Left ventricle myocardium superior (tissue), 1 donor: ENCODE results near the gene ADAM11. TPM values are rescaled to one million over a fixed set of nuclear protein-coding genes. Genes with fewer than 3 reads are reported as not detected.
A peak's percentile ranks its signal among the peaks of the same experiment; 100 is the strongest.
"Not testable (repeated sequence)": the region's sequence is repeated elsewhere in the genome, so short reads cannot be mapped to it uniquely, and the experiment has no call there.

Experiments used
- ATAC-seq: fragments of 200-7000 bp; cut with Tn5 transposase; one replicate; pipeline ENCODE4 v1.9.1; 2020; ENCODE audit warnings: mild to moderate bottlenecking, moderate library complexity
- DNase-seq: peaks from one replicate; pipeline ENCODE4 v3.0.0-alpha.2; 2020
- intact Hi-C: fragments of 100-400 bp; cut with micrococcal nuclease; formaldehyde crosslinking; loops from one replicate; pipeline ENCODE4 v1.11.0; 2022
- total RNA-seq: library from RNA; stranded (reverse); fragmentation: NEBNext Ultra II Directional; extraction: Animal tissue kit (Norgen Biotek cat#: 25700); gene quantifications from one replicate; pipeline ENCODE4 v1.2.1, GENCODE V29; 2021
- donor health status: DM: no; HTN: yes; CAD: no; lungs with severe emphysema.

ADAM11 gene
- total RNA-seq, 1 donor from 2014 or later = 27.2 TPM

DNA sequence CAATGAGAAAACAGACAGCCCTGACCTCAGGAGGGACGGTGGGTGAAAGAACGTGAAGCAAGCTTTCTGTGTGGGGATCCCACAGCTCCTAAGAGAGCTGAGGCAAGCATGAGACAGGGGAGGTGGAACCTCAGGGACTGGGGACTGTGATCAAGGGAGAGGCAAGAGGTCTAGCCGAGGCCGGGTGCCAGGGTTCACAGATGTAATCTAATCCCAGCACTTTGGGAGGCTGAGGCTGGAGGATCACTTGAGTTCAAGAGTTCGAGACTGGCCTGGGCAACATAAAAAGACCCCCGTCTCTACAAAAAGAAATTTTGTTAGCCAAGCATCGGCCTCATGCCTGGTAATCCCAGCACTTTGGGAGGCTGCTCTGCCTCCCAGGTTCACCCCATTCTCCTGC lies 4.5 kb upstream of the ADAM11 start:
- ATAC-seq (no peak), DNase-seq (no peak)
- intact Hi-C loops = no loop called here

DNA sequence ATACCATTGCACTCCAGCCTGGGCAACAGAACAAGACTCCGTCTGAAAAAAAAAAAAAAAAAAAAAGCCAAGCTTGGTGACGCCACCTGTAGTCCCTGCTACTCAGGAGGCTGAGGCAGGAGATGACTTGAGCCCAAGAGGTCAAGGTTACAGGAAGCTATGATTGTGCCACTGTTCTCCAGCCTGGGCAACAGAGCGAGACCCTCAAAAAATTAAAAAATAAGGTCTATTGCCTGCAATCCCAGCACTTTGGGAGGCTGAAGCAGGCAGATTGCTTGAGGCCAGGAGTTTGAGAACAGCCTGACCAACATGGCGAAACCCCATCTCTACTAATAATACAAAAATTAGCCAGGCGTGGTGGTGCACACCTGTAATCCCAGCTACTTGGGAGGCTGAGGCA lies 3.6 kb upstream of the ADAM11 start:
- DNase-seq, ATAC-seq, intact Hi-C loops: not testable (repeated sequence)

DNA sequence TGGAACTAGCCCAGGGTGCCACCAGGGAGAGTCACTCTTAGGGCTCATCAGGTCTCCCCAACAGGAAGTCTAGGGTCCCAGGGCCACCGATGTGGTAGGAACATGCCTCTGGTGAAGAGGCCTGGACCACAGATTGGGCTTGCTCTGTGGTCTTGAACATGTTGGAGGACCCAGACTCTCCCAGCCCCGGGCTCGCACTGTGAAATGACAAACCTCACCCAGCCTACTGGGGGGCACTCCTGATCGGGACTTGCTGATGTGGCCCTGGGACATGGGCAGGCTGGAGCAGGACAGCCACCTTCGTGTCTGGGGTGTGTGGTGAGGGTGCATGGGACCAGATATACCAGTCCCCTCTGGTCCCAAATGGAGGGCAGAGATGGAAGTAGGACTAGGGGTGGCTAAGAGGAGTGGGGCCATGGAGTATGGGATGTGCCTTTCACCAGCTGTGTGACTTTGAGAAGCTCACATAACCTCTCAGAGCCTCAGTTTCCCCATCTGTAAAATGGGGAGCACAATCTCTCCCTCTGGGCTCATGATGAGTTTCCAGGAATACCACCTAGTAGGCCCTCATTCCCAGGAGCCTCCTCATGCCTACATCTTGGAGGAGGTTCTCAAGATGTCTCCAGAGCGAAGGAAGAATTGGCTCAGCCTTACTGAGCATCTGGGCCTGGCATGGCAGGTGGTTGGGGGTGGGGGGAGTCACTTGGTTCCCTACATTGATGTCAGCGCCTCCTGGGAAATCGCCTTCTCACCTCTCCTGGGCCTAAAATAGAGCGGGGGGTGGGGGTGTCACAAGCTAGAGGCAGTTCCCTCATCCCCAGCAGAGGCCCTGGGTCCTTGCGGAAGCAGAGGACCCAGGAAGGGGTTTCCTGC lies 1.5 kb upstream of the ADAM11 start:
- peak; percentile 81 for ATAC-seq
- peak; percentile 73 for DNase-seq
- intact Hi-C loops = no loop called here

GRCh38 chr17:44757918-44758413 lies 822 bp upstream of the ADAM11 start:
- no peak for DNase-seq
- intact Hi-C loops = no loop called here
- peak; percentile 22 for ATAC-seq

DNA sequence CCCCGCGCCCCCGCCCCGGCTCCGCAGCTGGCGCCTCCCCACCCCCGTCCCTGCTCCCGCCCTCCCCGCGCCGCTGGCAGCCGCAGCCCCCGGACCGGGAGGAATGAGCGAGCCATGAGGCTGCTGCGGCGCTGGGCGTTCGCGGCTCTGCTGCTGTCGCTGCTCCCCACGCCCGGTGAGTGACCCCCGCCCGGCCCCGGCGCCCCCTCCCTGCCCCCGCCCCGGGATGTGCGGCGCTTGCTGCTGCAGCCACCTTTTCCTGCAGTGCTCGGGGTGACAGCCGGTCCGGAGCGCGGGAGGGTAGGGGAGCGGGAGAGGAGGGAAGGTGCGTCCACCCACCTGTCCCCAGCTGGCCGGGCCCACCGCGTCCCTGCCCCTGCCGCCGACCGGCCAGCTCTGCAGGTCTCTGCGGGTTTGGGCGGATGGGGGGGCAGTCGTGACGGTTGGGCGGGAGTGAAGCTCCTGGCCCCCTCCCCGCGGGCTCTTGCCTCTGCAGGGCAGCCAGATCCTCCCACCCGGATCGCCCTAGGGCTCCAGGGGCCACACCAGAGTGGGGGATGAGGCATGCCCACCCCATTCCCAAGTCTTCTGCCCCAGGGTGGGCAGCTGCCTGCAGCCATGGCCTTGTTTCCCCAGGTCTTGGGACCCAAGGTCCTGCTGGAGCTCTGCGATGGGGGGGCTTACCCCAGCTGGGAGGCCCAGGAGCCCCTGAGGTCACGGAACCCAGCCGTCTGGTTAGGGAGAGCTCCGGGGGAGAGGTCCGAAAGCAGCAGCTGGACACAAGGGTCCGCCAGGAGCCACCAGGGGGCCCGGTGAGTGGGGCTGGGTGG lies 513 bp downstream of the ADAM11 start:
- intact Hi-C loops = no loop called here

GRCh38 chr17:44759916-44760243 lies 1.1 kb downstream of the ADAM11 start:
- no peak for ATAC-seq
- DNase-seq = no peak
- intact Hi-C loops = no loop called here

More for the DNA sequence above, 513 bp downstream of the ADAM11 start:
- no peak for DNase-seq
- peak; percentile 3 for ATAC-seq

- intact Hi-C loops = no loop called here
- DNase-seq (no peak), ATAC-seq (no peak)
These were observed 1.9 kb downstream of the ADAM11 start for GRCh38 chr17:44760474-44761308.

- ATAC-seq (no peak), DNase-seq (no peak)
- intact Hi-C loops = no loop called here
These were observed 3.4 kb downstream of the ADAM11 start for GRCh38 chr17:44761932-44762810.

- ATAC-seq (no peak), DNase-seq (no peak)
- intact Hi-C loops = no loop called here
These were observed 4.4 kb downstream of the ADAM11 start for GRCh38 chr17:44763170-44763569.

DNA sequence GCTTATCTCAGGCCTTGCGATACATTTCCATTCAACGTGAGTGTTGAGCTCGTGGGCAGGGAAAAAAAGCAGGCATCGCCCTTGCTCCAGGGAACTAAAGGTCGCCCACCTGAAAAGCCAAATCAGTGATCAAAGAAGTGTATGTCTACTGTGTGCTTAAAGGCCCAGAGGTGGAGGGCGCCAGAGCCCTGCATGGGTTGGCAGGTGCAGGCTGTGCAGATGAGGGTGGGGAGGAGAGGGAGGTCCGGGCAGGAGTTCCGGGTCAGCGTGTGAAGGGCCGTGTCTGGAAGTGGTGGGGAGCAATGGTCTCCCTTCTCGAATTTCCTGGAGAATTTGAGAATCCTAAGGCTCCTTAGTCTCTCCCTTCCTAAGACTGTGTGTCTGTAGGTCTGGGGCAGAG lies 7.2 kb downstream of the ADAM11 start:
- intact Hi-C loops = no loop called here
- DNase-seq (no peak), ATAC-seq (no peak)

GRCh38 chr17:44766409-44767038 lies 7.7 kb downstream of the ADAM11 start:
- DNase-seq (no peak), ATAC-seq (peak; percentile 57)
- intact Hi-C loops = no loop called here

- no peak for DNase-seq
- intact Hi-C loops = no loop called here
- ATAC-seq = no peak
These were observed 8.7 kb downstream of the ADAM11 start for GRCh38 chr17:44767493-44767892.

- no peak for DNase-seq
- intact Hi-C loops = no loop called here
- no peak for ATAC-seq
These were observed 9.8 kb downstream of the ADAM11 start for GRCh38 chr17:44768505-44769142.

DNA sequence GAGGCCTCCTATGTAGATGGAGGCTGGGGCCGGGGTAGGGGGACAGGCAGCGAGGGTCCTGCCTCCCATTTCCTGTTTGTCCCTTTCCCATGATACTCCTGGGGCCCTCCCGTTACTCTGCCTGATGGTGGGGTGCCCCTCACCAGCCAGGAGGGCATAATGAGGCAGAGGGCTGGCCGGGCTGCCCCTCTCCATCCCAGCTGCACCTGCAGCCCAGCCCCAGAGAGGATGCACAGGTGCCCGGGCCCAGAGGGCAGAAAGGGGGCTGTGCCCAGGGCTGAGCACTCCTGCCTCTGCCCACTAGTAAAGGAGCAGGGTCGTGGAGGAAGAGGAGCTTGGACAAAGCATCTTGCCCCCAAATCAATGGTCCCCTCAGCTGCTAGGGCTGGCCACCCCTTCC lies 10.4 kb downstream of the ADAM11 start:
- no peak for ATAC-seq
- intact Hi-C loops = no loop called here
- DNase-seq = no peak

- DNase-seq (no peak), ATAC-seq (no peak)
- intact Hi-C loops = loop anchor here (5.0 to 10.0 kb wide), 2 partner anchors 108 to 255 kb away; no protein-coding TSS in a partner anchor
These were observed 10.9 kb downstream of the ADAM11 start for GRCh38 chr17:44769647-44770084.

DNA sequence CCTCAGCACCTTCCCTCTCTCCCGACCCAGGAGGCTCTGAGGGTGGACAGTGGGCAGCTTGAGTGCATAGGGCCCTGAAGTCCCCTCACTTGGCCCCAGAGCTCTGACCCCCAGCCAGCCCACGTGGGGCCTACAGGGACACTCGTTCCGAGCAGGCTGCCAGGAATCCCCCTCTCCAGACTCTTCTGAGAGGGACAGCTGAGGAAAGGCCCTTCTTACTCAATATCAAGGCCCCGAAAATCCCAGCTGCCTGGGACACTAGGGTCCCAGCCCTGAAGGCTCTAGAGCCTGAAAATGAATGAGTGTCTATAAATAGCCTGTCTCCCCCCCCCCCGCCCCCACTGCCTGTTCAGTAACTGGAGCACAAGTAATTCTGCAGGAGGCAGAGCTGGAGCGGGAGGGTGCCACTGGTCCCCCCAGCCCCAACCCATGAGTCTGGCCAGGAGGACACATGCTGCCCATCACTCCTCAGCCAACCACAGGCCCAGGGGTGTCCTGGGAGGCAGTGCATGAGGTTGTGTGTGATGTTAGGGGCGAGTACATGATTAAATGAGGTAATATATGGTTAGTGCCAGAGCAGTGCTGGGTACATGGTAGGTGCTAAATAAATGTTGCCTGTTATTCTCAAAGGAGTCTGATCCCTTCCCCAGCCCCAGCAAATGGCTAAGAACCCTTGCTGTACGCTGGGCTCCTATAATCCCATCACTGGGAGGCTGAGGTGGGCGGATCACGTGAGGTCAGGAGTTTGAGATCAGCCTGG lies 11.6 kb downstream of the ADAM11 start:
- intact Hi-C loops = loop anchor here (5.0 to 10.0 kb wide), 2 partner anchors 107 to 254 kb away; no protein-coding TSS in a partner anchor

More for the DNA sequence above, 11.6 kb downstream of the ADAM11 start:
- DNase-seq (no peak), ATAC-seq (no peak)
